HG03108 (cell line): ENCODE results near the gene MICAL1.
"Not testable (repeated sequence)": the region's sequence is repeated elsewhere in the genome, so short reads cannot be mapped to it uniquely, and the experiment has no call there.

ENCODE experiments used
- ATAC-seq: cut with Tn5 transposase; IDR thresholded peaks from one replicate; pipeline ENCODE4 v1.9.1; 2021; ENCODE audit warnings: moderate library complexity; ENCODE audit not compliant: unreplicated experiment

MICAL1 gene

DNA sequence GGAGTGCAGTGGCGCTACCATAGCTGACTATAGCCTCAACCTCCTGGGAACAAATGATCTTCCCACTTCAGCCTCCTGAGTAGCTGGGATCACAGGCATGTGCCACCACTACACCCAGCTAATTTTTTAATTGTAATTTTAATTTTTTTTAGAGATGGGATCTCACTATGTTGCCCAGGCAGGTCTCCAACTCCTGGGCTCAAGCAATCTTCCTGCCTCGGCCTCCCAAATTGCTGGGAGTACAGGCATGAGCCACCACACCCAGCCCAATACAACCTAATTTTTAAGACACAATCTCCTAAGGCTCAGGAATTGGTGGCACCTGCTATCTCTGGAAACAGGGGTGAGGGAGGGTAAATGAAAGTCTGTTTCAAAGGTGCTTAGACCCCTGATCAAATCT, 21.6 kb upstream of the MICAL1 start:
- no peak for ATAC-seq

GRCh38 chr6:109475625-109476024, 20.1 kb upstream of the MICAL1 start:
- no peak for ATAC-seq

DNA sequence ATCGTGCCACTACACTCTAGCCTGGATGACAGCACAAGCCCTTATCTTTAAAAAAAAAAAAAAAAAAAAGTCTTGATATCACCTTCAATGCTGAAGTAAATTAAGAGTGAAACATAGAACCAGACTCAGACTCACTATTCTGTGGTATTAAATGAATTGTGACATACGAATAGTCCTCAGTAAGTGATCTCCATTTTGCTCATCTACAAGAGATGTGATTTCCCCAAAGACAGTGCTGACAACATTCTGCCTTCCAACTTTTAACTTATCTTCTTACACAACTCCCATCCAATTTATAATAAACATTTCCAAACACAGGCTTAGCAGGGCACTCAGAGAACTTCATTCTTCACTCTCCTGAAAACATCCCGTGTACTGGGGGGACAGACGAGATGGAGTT, 19.4 kb upstream of the MICAL1 start:
- ATAC-seq, result no peak

DNA sequence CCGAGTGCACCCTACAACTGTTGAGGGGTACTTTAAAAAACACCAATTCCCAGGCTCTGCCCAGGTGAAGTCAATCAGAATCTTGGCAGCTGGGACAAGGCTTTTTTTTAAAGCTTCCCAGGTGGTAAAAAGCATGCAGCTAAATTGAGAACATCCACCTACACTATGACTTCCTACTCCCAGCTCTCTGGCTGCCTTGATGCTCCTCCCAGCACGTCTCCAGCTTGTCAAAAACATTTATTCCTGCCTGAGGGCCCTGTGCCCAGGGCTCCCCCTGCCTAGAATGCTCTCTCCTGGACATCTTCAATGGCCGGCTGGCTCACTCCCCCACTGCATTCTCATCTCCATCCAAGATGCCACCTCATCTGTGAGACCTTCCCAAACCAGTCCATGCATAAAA, 17.5 kb upstream of the MICAL1 start:
- ATAC-seq, result no peak

GRCh38 chr6:109472132-109472995, 16.8 kb upstream of the MICAL1 start:
- peak; percentile 71 for ATAC-seq

DNA sequence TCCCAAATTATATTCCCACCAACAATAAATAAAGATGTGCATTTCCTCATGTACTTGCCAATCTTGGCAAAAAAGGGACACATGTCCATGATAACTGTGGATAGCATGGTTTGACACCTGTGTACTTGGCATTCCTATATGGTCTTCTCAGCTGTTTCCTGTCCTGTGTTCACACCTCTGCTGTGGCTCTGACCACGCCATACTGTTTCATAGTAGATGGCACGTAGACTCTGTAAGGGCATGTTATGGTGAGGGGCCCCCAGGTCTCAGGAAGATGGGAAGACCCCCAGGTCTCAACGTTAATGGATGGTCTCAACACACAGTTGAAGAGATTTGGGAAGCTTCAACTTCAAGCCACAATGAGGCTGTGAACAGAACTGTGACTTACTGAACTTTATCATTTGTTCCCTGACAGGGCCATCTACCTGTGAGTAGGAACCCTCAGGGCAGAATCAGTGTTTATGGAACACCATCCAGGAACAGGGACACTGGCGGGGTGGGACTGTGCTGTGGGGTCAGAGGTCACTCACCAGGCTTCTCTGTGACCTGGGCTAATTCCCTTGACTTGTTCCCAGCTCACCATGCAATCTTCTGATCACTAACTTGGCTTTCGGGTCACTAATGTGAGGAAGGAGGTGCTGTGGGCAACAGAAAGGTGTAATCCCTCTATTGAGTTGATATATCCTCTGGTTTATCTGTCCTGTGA, 15.7 kb upstream of the MICAL1 start:
- ATAC-seq, result no peak

DNA sequence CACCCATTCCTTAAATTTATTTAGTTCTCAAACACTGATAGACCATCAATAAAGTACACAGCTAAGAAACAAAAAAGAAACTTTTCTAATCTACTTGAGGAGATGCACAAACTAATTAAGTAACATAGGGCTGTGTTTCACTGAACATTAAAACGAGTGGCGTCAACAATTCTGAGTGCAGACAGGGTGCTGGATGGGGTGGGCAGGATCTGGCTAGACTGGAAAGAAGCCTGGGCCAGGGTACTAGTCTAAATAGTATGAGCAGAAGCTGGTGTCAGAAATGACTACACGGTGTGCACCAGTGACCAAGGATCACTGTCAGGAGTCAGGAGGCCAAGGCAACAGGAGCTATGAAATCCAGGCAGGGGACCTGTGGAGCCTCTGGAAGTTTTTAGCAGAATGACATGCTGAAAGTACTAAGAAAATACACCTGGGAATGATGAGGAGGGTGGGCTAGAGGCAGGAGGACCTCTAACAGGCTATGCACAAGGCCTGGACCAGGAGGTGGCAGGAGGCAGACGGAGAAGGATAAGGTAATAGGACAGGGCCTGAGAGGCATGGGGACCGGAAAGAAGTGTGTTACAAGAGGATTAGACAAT, 14.1 kb upstream of the MICAL1 start:
- no peak for ATAC-seq

- no peak for ATAC-seq
Observed at GRCh38 chr6:109467696-109468095, 12.1 kb upstream of the MICAL1 start.

- no peak for ATAC-seq
Observed at GRCh38 chr6:109466212-109466923, 10.8 kb upstream of the MICAL1 start.

GRCh38 chr6:109465772-109466171, 10.2 kb upstream of the MICAL1 start:
- ATAC-seq, result no peak

DNA sequence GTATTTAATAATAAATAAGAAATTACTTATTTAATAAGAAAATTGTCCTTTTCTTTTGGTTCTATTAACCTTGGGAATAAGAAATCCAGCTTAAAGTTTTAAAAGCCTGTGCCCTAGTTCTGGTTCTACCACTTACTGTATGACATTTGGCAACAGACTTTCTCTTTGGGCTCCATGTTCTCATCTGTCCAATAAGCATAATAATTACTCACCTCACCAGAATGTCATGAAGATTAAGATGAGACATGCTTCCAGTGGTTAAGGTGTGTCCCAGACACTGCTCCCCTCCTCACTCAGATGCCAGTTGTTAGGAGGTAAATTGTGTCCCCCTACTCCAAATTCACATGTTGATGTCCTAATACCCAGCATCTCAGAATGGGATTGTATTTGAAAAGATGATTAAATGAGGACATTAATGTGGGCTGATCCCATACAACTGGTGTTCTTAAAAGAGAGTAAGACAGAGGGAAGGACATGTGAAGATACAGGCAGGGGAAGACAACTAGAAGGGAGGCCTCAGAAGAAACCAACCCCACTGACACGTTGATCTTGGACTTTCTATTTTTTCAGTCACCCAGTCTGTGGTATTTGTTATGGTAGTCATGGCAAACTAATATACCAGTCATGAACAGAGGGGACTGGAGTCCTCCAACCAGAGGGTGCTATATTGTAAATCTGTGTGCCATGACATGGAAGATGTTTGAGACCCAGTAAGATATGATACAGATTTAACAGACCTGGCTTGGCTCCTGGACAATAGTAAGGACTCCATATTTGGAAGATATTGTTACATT, 6.4 kb upstream of the MICAL1 start:
- ATAC-seq, result no peak

GRCh38 chr6:109461205-109461604, 5.6 kb upstream of the MICAL1 start:
- not testable (repeated sequence) for ATAC-seq

DNA sequence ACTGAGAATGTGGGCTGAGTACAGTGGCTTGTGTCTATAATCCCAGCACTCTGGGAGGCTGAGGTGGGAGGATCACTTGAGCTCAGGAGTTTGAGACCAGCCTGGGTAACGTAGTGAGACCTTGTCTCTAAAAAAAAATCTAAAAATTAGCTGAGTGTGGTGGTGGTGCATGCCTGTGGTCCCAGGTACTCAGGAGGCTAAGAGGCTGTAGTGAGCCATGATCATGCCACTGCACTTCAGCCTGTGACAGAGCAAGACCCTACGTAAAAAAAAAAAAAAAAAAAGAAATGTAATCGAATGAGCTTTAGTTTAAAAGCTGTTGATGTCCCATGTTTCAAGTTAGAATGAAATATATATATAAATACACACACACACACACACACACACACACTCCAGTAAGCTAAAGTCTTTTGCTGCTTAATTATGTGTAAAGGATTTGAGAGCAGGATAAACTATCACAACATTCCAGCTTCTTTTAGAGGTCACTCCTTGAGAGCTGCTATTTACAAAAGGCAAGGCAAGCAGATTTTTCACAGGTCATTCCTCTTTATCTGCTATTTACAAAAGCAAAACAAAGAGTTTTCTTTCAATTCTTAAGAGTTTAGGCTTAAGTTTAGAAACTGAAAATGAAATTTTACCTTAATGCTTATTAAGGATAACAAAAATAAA, 4.7 kb upstream of the MICAL1 start:
- ATAC-seq, result no peak

GRCh38 chr6:109458774-109459531, 3.4 kb upstream of the MICAL1 start:
- ATAC-seq, result peak; percentile 20

GRCh38 chr6:109457562-109457996, 2.0 kb upstream of the MICAL1 start:
- ATAC-seq, result no peak

DNA sequence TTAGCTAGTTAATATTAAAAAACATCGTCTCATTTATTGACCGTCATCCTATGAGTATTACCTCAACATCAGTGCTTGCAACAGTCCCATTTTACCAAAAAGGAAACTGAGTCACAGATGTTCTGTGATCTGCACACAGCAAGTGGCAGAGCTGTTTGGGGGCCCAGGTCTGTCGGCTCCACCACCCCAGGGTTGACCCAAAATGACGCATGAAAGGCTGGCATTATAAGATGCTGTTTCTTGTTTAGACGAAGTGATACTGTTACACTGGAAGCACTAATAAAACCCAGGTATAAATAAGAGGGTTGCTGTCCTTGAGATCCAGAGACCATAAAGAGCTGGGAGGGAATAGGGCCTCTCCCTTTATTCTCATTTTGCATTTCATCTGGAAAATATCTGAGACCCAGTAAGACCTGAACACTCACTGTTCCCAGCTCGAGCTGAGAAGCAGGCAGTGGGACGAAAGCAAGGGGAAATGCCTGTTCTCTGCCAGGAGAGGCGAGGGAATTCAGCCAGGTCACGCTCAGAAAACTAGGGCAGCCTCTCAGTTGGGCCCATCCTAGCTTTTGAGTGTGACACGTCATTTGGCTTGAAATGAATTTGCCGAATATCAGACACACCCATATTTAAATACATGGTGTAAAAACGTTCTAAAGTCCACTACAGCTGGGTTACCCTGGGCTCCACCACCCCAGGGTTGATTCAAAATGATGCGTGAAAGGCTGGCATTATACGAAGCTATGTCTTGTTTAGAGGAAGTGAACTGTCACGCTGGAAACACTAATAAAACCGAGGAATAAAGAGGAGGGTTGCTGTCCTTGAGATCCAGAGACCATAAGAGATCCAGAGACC, 1.4 kb upstream of the MICAL1 start:
- ATAC-seq, result no peak

- peak; percentile 6 for ATAC-seq
Observed at GRCh38 chr6:109456111-109456583, 575 bp upstream of the MICAL1 start.
